ENCODE measurements around the gene FFAR3.

FFAR3 gene

DNA sequence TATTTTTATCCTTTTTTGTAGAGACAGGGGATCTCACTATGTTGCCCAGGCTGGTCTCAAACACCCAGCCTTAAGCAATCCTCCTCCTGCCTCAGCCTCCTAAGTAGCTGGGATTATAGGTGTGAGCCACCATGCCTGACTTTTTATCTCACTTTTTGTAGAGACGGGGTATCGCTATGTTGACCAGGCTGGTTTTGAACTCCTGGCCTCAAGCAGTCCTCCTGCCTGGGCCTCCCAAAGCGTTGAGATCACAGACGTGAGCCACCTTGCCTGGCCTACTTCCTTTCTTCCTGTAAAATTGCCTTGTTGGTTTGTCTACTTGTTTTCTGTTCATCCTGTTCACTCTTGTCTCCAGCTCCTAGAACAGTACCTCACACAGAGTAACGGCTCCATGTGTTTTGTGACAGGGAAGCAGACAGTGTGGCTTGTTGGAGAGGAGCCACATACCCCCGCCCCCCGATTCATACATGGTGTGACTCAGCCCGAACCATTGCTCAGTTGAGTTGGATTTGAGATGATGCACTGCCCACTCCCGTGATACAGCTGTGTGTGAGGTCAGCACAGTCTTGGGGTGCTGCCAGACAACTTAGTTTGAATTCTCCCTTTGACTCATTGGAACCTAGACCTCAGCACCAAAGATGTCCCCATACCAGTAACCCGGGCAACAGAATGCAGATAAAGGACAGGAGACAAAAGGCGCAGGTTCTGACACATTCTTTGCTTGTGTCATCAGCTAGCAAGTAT is 46.8 kb downstream of the FFAR3 start:
- DNase-seq: no peak

- no peak for DNase-seq
Measured at GRCh38 chr19:35407619-35408018, 49.4 kb downstream of the FFAR3 start.

DNA sequence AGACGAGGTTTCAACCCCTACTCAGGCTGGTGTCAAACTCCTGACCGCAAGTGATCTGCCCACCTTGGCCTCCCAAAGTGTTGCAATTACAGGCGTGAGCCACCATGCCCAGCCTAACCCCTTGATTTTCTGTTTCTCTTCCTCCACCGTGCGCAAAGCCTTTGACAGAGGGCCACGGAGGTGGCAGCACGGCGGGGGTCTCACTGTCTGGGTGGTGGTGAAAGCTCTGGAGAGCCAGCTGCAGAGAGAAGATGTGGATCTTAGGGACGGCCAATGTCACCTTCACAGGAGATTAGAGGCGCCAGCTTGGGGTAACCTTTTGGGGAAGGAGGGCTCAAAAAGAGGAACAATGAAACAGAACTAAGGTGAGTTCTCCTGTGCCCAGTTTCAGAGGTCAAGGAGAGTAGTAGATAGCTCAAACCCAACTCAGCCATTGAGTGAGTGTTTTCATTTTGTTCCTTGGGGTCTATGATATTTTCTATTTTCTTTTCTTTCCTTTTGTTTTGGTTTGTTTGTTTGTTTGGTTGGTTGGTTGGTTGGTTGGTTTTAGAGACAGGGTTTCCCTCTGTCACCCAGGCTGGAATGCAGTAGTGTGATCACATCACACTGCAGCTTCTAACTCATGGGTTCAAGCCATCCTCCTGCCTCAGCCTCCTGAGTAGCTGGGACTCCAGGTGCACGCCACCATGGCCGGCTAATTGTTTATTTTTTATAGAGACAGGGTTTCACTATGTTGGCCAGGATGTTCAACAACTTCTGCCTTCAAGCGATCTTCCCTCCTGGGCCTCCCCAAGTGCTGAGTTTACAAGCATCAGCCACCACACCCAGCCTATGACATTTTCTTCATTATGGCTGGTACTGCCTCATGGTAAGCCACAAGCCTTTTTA is 50.3 kb downstream of the FFAR3 start:
- DNase-seq: no peak

DNA sequence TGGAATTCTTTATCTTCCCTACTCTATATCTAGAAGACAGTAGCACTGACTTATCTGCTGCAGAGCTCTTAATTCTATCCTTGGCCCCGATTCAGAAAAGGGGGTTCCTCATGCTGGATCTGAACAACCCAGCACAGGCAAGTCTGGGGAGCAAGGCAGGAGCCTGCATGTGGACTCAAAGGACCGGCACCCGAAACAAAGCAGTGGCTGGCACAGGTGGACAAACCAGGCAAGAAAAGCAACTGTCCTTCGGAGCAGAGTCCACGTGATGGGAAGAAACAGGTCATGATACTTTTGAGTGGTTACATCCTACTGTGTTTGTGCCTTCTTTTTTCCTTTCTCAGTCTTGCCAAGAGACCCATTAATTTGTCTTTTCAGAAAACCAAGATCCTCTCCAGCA is 50.9 kb downstream of the FFAR3 start:
- no peak for DNase-seq
